ENCODE data around the gene MYO1E. TPM values are rescaled to one million over a fixed set of nuclear protein-coding genes. Genes with fewer than 3 reads are reported as not detected.
A peak's percentile ranks its signal among the peaks of the same experiment; 100 is the strongest.

Gene MYO1E
- total RNA-seq, 1 donor, result 93.5 TPM

DNA sequence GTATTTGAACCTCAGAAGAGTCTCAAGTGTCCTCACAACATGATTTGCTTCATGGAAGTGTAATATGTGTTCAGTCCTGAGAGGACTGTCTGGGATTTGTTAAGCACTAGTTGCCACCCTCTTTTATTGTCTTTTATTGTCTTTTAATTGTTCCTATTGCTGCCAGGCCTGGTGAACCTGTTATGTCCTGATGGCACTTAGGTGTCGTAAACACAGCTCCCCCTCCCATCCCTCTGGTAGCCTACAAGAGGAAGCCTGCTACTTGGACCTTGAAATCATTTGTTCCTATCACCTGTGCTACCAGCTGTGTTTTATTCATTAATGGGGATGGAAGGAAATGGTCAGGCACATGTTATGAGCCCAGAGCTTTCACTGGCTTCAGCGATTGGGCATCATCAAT lies 248.4 kb downstream of the MYO1E start:
- H3K4me3 ChIP-seq (ENCODE audit: low read depth, low read length), result no peak overlapping the region
- TF ChIP-seq, protein P1, sequence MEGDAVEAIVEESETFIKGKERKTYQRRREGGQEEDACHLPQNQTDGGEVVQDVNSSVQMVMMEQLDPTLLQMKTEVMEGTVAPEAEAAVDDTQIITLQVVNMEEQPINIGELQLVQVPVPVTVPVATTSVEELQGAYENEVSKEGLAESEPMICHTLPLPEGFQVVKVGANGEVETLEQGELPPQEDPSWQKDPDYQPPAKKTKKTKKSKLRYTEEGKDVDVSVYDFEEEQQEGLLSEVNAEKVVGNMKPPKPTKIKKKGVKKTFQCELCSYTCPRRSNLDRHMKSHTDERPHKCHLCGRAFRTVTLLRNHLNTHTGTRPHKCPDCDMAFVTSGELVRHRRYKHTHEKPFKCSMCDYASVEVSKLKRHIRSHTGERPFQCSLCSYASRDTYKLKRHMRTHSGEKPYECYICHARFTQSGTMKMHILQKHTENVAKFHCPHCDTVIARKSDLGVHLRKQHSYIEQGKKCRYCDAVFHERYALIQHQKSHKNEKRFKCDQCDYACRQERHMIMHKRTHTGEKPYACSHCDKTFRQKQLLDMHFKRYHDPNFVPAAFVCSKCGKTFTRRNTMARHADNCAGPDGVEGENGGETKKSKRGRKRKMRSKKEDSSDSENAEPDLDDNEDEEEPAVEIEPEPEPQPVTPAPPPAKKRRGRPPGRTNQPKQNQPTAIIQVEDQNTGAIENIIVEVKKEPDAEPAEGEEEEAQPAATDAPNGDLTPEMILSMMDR (IDR thresholded peaks at IDR 0.05; ENCODE audit: insufficient read depth, low read length), result no peak
- no peak for DNase-seq (ENCODE audit: low read depth)

DNA sequence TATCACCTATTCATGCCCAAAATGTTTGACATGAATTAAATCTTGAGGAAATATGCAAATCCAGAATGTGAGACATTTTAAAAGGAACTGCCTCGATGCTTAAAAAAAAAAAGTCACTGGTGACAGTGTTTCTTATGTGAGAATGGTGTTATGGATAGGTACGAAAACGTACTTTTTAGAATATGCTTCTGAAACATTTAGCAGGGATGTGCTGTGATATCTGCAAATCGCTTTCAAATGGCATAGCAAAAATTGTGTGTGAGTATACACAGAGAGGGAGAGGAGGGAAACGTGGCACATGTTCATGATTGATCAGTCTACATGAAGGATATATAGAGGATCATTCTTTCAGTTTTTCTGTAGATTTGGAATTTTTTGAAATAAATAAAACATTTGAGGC lies 251.7 kb downstream of the MYO1E start:
- no peak overlapping the region for H3K4me3 ChIP-seq (ENCODE audit: low read depth, low read length)
- DNase-seq (ENCODE audit: low read depth), result no peak

DNA sequence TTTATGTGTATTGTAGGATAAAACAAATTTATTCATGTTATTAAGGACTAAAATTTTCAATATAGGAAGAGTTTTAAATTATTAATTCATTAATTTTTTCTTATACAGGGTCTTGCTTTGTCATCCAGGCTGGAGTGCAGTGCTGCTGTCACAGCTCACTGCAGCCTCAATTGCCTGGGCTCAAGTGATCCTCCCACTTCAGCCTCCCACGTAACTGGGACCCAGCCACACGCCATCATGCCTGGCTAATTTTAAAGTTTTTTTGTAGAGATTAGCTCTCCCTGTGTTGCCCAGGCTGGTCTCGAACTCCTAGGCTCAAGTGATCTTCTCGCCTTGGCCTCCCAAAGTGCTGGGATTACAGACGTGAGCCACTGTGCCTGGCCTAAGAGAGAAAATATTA lies 253.0 kb downstream of the MYO1E start:
- H3K4me3 ChIP-seq (ENCODE audit: low read depth, low read length), result no peak overlapping the region
- TF ChIP-seq, protein P1 (IDR thresholded peaks at IDR 0.05; ENCODE audit: insufficient read depth, low read length), result no peak
- DNase-seq (ENCODE audit: low read depth), result no peak

More for the DNA sequence above, 251.7 kb downstream of the MYO1E start:
- TF ChIP-seq, protein P1 (IDR thresholded peaks at IDR 0.05; ENCODE audit: insufficient read depth, low read length), result no peak

DNA sequence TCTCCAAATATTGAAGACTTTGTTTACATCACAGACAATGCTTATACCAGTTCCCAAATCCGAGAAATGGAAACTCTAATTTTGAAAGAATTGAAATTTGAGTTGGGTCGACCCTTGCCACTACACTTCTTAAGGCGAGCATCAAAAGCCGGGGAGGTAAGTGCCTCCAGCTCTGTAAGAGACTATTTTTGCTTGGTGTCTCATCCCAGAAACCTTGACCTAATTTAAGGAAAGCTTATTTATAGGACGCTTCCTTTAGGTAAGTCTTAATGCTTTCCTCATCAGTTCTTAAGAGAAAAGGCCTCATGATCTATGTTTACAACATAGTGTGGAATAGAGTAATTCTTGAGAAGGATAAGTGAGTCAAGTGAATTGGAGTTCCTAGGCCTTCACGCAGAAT lies 255.9 kb downstream of the MYO1E start:
- TF ChIP-seq, protein P1 (IDR thresholded peaks at IDR 0.05; ENCODE audit: insufficient read depth, low read length), result no peak
- H3K4me3 ChIP-seq (ENCODE audit: low read depth, low read length), result no peak overlapping the region
- DNase-seq (ENCODE audit: low read depth), result no peak

DNA sequence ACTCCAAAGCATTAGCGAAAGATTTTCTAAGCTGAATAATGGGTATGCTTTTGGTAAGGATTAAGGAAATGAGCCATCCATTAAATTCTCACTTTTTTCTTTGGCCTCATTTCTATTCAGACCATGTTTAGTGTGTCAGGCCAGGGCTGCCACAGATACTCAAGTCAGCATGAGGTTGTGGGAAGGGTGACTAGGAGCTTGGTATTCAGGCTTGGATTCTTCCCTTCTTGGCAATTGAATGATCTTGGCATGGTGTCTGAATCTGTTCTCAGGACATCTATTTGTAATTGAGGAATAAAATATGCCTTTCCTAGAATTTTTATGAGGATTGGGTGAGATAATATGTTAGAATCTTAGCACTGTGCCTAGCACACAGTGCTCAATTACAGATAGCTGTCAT lies 256.5 kb downstream of the MYO1E start:
- no peak overlapping the region for H3K4me3 ChIP-seq (ENCODE audit: low read depth, low read length)
- DNase-seq (ENCODE audit: low read depth), result peak; percentile 70
- TF ChIP-seq, protein P1 (IDR thresholded peaks at IDR 0.05; ENCODE audit: insufficient read depth, low read length), result no peak

DNA sequence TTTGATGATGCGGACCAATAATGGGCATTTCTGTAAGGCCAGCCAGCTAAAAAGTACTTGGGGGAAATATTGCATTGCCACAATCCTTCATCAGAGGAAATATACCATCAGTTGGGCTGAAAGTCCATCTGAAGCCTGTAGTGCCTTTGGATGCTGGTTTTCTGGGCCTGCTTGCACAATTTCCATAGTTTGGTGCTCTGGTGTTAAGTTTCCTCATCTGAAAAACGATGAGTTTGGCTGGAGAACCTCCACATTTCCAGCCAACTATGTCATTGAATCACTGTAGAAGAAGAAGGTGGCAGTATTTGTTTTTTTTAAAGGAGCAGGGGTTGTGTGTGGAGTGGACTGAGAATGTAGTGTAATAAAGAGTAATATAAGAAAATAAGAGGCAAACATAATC lies 257.6 kb downstream of the MYO1E start:
- DNase-seq (ENCODE audit: low read depth), result peak; percentile 44
- no peak overlapping the region for H3K4me3 ChIP-seq (ENCODE audit: low read depth, low read length)
- TF ChIP-seq, protein P1 (IDR thresholded peaks at IDR 0.05; ENCODE audit: insufficient read depth, low read length), result no peak

DNA sequence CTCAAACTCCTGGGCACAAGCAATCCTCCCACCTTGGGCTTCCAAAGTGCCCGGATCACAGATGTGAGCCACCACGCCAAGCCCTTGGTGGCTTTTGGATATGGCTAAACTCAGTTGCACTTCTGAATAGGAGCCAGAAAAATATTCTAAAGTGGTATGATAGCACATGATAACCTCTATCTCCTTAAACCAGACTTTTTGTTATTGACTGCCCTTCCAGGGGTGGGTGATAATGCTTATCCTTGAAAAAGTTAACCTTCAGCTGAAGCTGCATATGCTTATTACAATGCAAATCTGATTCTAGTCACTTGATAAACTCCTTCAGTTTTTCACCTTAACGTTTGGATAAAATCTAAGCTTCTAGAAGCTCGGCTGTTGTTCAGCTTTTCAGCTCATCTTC lies 261.4 kb downstream of the MYO1E start:
- TF ChIP-seq, protein P1 (IDR thresholded peaks at IDR 0.05; ENCODE audit: insufficient read depth, low read length), result no peak
- DNase-seq (ENCODE audit: low read depth), result no peak
- no peak overlapping the region for H3K4me3 ChIP-seq (ENCODE audit: low read depth, low read length)

Measured in fibroblast of the aortic adventitia (primary cell).